ENCODE results near the gene RFLNA. TPM values are rescaled to one million over a fixed set of nuclear protein-coding genes. Genes with fewer than 3 reads are reported as not detected.

RFLNA gene
- total RNA-seq, 1 experiment from 2014 or later: 5.4 TPM

- Histone ChIP-seq H3K27me3 (ENCODE audit: control insufficient read depth, insufficient read depth, low read length) (peaks cover 2% of the 10 kb centered on the region; the same call in 1 of the 2 replicates), H3K36me3 (ENCODE audit: control insufficient read depth, insufficient read depth, low read length) (no peaks in the 10 kb centered on the region), H3K4me1 (ENCODE audit: control insufficient read depth, insufficient read depth, low read length) (no peaks in the 10 kb centered on the region; the same call in 1 of the 2 replicates), H3K4me3 (ENCODE audit: low read depth in 2 of 2, low read length in 2 of 2) (no peak overlapping the region), H3K27ac (ENCODE audit: low read length) (no peak overlapping the region), H3K9me3 (ENCODE audit: control insufficient read depth, insufficient read depth, low read depth, low read length) (no peaks in the 10 kb centered on the region)
- TF ChIP-seq REST (IDR thresholded peaks at IDR 0.05; ENCODE audit: insufficient read depth in 1 of 2, low read depth in 2 of 2, low read length in 1 of 2) (no peak), TCF7L2 (IDR thresholded peaks at IDR 0.05; ENCODE audit: low read depth, low read length) (no peak), CTCF (IDR thresholded peaks at IDR 0.05) (no peak), POLR2AphosphoS5 (IDR thresholded peaks at IDR 0.05; ENCODE audit: low read depth, low read length) (no peak), SIN3A (IDR thresholded peaks at IDR 0.05; ENCODE audit: borderline replicate concordance, insufficient read depth, low read depth, low read length) (no peak)
- intact Hi-C loops (cut with micrococcal nuclease; ENCODE audit: unreplicated experiment) (no loop called here), in situ Hi-C loops (cut with HindIII; ENCODE audit: low pct_unique_long_range_greater_than_20kb, low sequenced_read_pairs) (no loop called here)
- no TSS peak for BruUV-seq (replicated peaks)
- 0 out of 2 replicates have a peak, but pooled peaks have one; percentile 37 for ATAC-seq
- DNase-seq (ENCODE audit: low read depth, low spot score): no peak
- CTCF ChIA-PET: no interaction called here
- POLR2A ChIA-PET: no interaction called here
Measured at GRCh38 chr12:124289634-124290600, 5.0 kb upstream of the RFLNA start.

- no peaks in the 10 kb centered on the region for H3K36me3 ChIP-seq (ENCODE audit: control insufficient read depth, insufficient read depth, low read length)
- H3K27me3 ChIP-seq (ENCODE audit: control insufficient read depth, insufficient read depth, low read length): peaks cover 7% of the 10 kb centered on the region
- in situ Hi-C loops (cut with HindIII; ENCODE audit: low pct_unique_long_range_greater_than_20kb, low sequenced_read_pairs): no loop called here
- no peak for TF ChIP-seq REST (IDR thresholded peaks at IDR 0.05; ENCODE audit: insufficient read depth in 1 of 2, low read depth in 2 of 2, low read length in 1 of 2)
- no peak for TF ChIP-seq TCF7L2 (IDR thresholded peaks at IDR 0.05; ENCODE audit: low read depth, low read length)
- H3K27ac ChIP-seq (ENCODE audit: low read length): no peak overlapping the region
- intact Hi-C loops (cut with micrococcal nuclease; ENCODE audit: unreplicated experiment): no loop called here
- no peaks in the 10 kb centered on the region for H3K9me3 ChIP-seq (ENCODE audit: control insufficient read depth, insufficient read depth, low read depth, low read length)
- DNase-seq (ENCODE audit: low read depth, low spot score) (no peak), ATAC-seq (no peak)
- H3K4me3 ChIP-seq (ENCODE audit: low read depth in 2 of 2, low read length in 2 of 2): no peak overlapping the region
- POLR2A ChIA-PET: no interaction called here
- H3K4me1 ChIP-seq (ENCODE audit: control insufficient read depth, insufficient read depth, low read length): no peaks in the 10 kb centered on the region; the same call in 1 of the 2 replicates
- no TSS peak for BruUV-seq (replicated peaks)
- CTCF ChIA-PET: no interaction called here
Measured at GRCh38 chr12:124292385-124292784, 2.5 kb upstream of the RFLNA start.
